ENCODE results near the gene IQSEC2. TPM values are rescaled to one million over a fixed set of nuclear protein-coding genes. Genes with fewer than 3 reads are reported as not detected.

The IQSEC2 gene
- total RNA-seq, result 0.94 and 1.1 TPM in 2 replicates
- 0.93 TPM for total RNA-seq (2013)
- 0.45 and 0.58 TPM in 2 replicates for polyA plus RNA-seq
- 0.51 and 0.64 TPM in 2 replicates for polyA minus RNA-seq

DNA sequence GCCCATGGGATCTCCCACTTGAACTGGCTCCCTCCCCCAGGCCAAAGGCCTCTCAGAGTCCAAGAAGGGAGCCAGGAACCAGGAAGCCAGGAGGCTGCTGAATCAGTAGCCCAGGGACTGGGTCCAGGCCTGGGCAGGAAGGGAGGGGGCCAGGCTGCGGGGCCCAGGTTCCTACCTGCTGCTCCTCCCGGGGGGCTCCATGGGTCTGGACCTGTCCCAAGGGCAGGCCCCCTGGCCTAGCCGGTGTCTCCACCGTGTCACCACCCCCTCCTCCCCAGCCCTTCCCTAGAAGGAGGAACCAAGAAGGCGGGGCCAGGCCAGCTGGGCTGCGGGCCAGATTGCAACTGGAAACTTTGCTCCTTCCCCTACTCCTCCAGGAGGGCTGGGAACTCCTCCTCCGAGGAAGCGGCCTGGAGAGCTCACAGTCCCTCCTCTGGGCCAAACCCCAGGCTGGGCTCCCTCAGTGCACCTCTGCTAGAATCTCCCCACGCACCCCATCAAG, at the start of gene IQSEC2:
IQSEC2 (minus strand) TSS at position 264 of the 502 bp plus-strand sequence.
- H3K27ac Mint-ChIP-seq, result no peak within 1 kb of the TSS
- Histone ChIP-seq H3K9me3 (ENCODE audit: control extremely low read depth in 1 of 3, control insufficient read depth in 2 of 3, insufficient read depth in 1 of 3, low read length in 2 of 3) (no peaks in the 10 kb centered on the region), H3K79me2 (ENCODE audit: control insufficient read depth, insufficient read depth, low read length) (no peaks in the 10 kb centered on the region), H4K20me1 (ENCODE audit: control insufficient read depth, insufficient read depth, low read length, poor library complexity, severe bottlenecking) (no peaks in the 10 kb centered on the region), H3K4me2 (replicated peaks; ENCODE audit: low read depth, low read length, poor library complexity, severe bottlenecking) (peak within 1 kb of the TSS; percentile 59), H3K27ac (ENCODE audit: low read length in 2 of 2) (no peak within 1 kb of the TSS), H3K27me3 (replicated peaks in 1 of 4; ENCODE audit: control extremely low read depth in 1 of 4, control insufficient read depth in 3 of 4, insufficient read depth in 4 of 4, low read length in 3 of 4) (no peaks in the 10 kb centered on the region), H3K9ac (ENCODE audit: low read length) (peak within 1 kb of the TSS; percentile 43), H3K4me3 (ENCODE audit: control extremely low read depth in 1 of 5, extremely low read depth in 1 of 5, insufficient read depth in 1 of 5, low read depth in 2 of 5, low read length in 4 of 5) (no peak within 1 kb of the TSS), H3K36me3 (replicated peaks in 1 of 2; ENCODE audit: control extremely low read depth in 1 of 2, control insufficient read depth in 1 of 2, extremely low read depth in 1 of 2, insufficient read depth in 2 of 2, low read length in 1 of 2) (no peaks in the 10 kb centered on the region), H3K4me1 (ENCODE audit: control insufficient read depth in 2 of 2, insufficient read depth in 2 of 2, low read length in 2 of 2) (peaks cover 5 to 10% of the 10 kb centered on the region in 2 donors), H2AFZ (ENCODE audit: insufficient read depth, low read depth, low read length, poor library complexity, severe bottlenecking) (peak within 1 kb of the TSS; percentile 72)
- intact Hi-C loops (cut with micrococcal nuclease), result no loop called here
- H3K4me1 Mint-ChIP-seq, result peaks cover 7% of the 10 kb centered on the region
- POLR2A ChIA-PET, result no interaction called here
- 13% methylated on average over 2 of the region's 9 CpGs for WGBS (ENCODE audit: insufficient coverage)
- ATAC-seq (ENCODE audit: low read depth) (no peak), DNase-seq (no peak)
- H3K27me3 Mint-ChIP-seq, result no peaks in the 10 kb centered on the region
- no peaks in the 10 kb centered on the region for H3K9me3 Mint-ChIP-seq (ENCODE audit: insufficient read depth)
- H3K4me3 Mint-ChIP-seq, result no peak within 1 kb of the TSS
- TF ChIP-seq EZH2 (IDR thresholded peaks at IDR 0.05; ENCODE audit: borderline replicate concordance, insufficient read depth, low read depth, low read length, poor library complexity, severe bottlenecking), result no peak
- TF ChIP-seq, protein P1, sequence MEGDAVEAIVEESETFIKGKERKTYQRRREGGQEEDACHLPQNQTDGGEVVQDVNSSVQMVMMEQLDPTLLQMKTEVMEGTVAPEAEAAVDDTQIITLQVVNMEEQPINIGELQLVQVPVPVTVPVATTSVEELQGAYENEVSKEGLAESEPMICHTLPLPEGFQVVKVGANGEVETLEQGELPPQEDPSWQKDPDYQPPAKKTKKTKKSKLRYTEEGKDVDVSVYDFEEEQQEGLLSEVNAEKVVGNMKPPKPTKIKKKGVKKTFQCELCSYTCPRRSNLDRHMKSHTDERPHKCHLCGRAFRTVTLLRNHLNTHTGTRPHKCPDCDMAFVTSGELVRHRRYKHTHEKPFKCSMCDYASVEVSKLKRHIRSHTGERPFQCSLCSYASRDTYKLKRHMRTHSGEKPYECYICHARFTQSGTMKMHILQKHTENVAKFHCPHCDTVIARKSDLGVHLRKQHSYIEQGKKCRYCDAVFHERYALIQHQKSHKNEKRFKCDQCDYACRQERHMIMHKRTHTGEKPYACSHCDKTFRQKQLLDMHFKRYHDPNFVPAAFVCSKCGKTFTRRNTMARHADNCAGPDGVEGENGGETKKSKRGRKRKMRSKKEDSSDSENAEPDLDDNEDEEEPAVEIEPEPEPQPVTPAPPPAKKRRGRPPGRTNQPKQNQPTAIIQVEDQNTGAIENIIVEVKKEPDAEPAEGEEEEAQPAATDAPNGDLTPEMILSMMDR (IDR thresholded peaks at IDR 0.05), result no peak
- CTCF ChIA-PET, result no interaction called here

DNA sequence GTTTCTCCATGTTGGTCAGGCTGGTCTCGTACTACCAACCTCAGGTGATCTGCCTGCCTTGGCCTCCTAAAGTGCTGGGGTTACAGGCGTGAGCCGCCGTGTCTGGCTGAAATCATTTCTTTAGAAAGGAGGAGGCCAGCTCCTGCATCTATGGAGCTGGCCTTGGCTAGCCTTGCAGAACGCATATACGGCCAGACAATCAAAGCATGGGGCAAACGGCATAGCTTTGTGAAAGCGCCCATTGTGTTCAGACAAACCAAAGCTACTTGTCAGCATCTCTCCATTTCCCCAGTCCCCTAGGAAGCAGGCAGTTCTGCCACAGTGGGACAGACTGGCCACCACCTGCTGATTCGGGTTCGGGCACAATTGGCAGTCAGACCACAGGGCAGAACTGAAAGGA, 48.9 kb upstream of the IQSEC2 start:
- Histone ChIP-seq H3K4me3 (ENCODE audit: control extremely low read depth in 1 of 5, extremely low read depth in 1 of 5, insufficient read depth in 1 of 5, low read depth in 2 of 5, low read length in 4 of 5) (no peak overlapping the region), H3K4me1 (ENCODE audit: control insufficient read depth in 2 of 2, insufficient read depth in 2 of 2, low read length in 2 of 2) (no peaks in the 10 kb centered on the region), H3K9me3 (ENCODE audit: control extremely low read depth in 1 of 3, control insufficient read depth in 2 of 3, insufficient read depth in 1 of 3, low read length in 2 of 3) (no peaks in the 10 kb centered on the region), H3K27me3 (replicated peaks in 1 of 4; ENCODE audit: control extremely low read depth in 1 of 4, control insufficient read depth in 3 of 4, insufficient read depth in 4 of 4, low read length in 3 of 4) (peaks cover 0 to 10% (median 2%) of the 10 kb centered on the region in 4 experiments), H2AFZ (ENCODE audit: insufficient read depth, low read depth, low read length, poor library complexity, severe bottlenecking) (no peak overlapping the region), H4K20me1 (ENCODE audit: control insufficient read depth, insufficient read depth, low read length, poor library complexity, severe bottlenecking) (no peaks in the 10 kb centered on the region), H3K36me3 (replicated peaks in 1 of 2; ENCODE audit: control extremely low read depth in 1 of 2, control insufficient read depth in 1 of 2, extremely low read depth in 1 of 2, insufficient read depth in 2 of 2, low read length in 1 of 2) (no peaks in the 10 kb centered on the region), H3K79me2 (ENCODE audit: control insufficient read depth, insufficient read depth, low read length) (no peaks in the 10 kb centered on the region), H3K27ac (ENCODE audit: low read length in 2 of 2) (no peak overlapping the region), H3K9ac (ENCODE audit: low read length) (no peak overlapping the region), H3K4me2 (replicated peaks; ENCODE audit: low read depth, low read length, poor library complexity, severe bottlenecking) (no peak overlapping the region)
- no peak for ATAC-seq (ENCODE audit: low read depth)
- Mint-ChIP-seq H3K27ac (no peak overlapping the region), H3K4me1 (no peaks in the 10 kb centered on the region), H3K4me3 (no peak overlapping the region), H3K9me3 (ENCODE audit: insufficient read depth) (no peaks in the 10 kb centered on the region), H3K27me3 (peaks cover 34% of the 10 kb centered on the region)
- POLR2A ChIA-PET, result no interaction called here
- intact Hi-C loops (cut with micrococcal nuclease), result no loop called here
- 95% methylated on average over 5 of the region's 10 CpGs for WGBS (ENCODE audit: insufficient coverage)
- CTCF ChIA-PET, result interaction anchor here (0.7 to 1.5 kb wide), 2 partner anchors 12 kb away, joined by 3 to 5 read pairs; no protein-coding TSS in a partner anchor
- no peak for DNase-seq
- TF ChIP-seq, protein P1 (IDR thresholded peaks at IDR 0.05), result no peak
- TF ChIP-seq EZH2 (IDR thresholded peaks at IDR 0.05; ENCODE audit: borderline replicate concordance, insufficient read depth, low read depth, low read length, poor library complexity, severe bottlenecking), result no peak
